Neural cell (in vitro differentiated cells): Measurements from ENCODE around the gene GALE. TPM values are rescaled to one million over a fixed set of nuclear protein-coding genes. Genes with fewer than 3 reads are reported as not detected.
A peak's percentile ranks its signal among the peaks of the same experiment; 100 is the strongest.

Source experiments
- H2AFZ ChIP-seq: fragments of 200-600, 300-800 bp; sonication (generic), shearing (Covaris generic); 2 replicates; pipeline ENCODE4 v1.6.0; 2014; ENCODE audit warnings: low read depth, mild to moderate bottlenecking, antibody characterized with exemption, low read length, moderate library complexity
- H3F3A ChIP-seq: fragments of 200-600 bp; shearing (Covaris generic); 2 replicates; pipeline ENCODE4 v1.6.1; 2016; ENCODE audit warnings: mild to moderate bottlenecking, moderate library complexity, mixed read lengths, antibody characterized with exemption, low read length; ENCODE audit not compliant: insufficient read depth, poor library complexity, severe bottlenecking
- H3K27ac ChIP-seq: fragments of 200-600, 300-800 bp; sonication (generic), shearing (Covaris generic); 2 replicates; pipeline ENCODE4 v1.5.1; 2014; ENCODE audit warnings: mild to moderate bottlenecking, low read length, moderate library complexity
- H3K27me3 ChIP-seq: fragments of 300-800, 200-600 bp; sonication (generic), shearing (Covaris generic); 2 replicates; pipeline ENCODE4 v1.6.0; 2014; ENCODE audit warnings: mild to moderate bottlenecking, low read depth, low read length, moderate library complexity; ENCODE audit not compliant: insufficient read depth
- H3K36me3 ChIP-seq: fragments of 300-800, 200-600 bp; sonication (generic), shearing (Covaris generic); 2 replicates; pipeline ENCODE4 v1.5.1; 2014; ENCODE audit warnings: mild to moderate bottlenecking, antibody characterized with exemption, low read length, moderate library complexity; ENCODE audit not compliant: insufficient read depth
- H3K4me2 ChIP-seq: fragments of 300-800, 200-600 bp; sonication (generic), shearing (Covaris generic); 2 replicates; pipeline ENCODE4 v1.6.0; 2014; ENCODE audit warnings: mild to moderate bottlenecking, low read length
- H3K4me3 ChIP-seq: fragments of 300-800, 200-600 bp; sonication (generic), shearing (Covaris generic); 2 replicates; pipeline ENCODE4 v1.5.1; 2014; ENCODE audit warnings: mild to moderate bottlenecking, low read length, moderate library complexity
- H3K79me2 ChIP-seq: fragments of 200-600 bp; shearing (Covaris generic); replicated peaks from 2 replicates; pipeline ENCODE4 v1.6.0; 2014; ENCODE audit warnings: mild to moderate bottlenecking, low read length, moderate library complexity; ENCODE audit not compliant: insufficient read depth
- H3K9ac ChIP-seq: fragments of 300-800, 200-600 bp; sonication (generic), shearing (Covaris generic); 2 replicates; pipeline ENCODE4 v1.6.1; 2016; ENCODE audit warnings: mild to moderate bottlenecking, low read length, mixed read lengths
- H3K9me2 ChIP-seq: fragments of 200-600 bp; shearing (Covaris generic); 2 replicates; pipeline ENCODE4 v1.6.1; 2016; ENCODE audit warnings: mild to moderate bottlenecking, low read length, mixed read lengths; ENCODE audit not compliant: insufficient read depth
- H3K9me3 ChIP-seq: fragments of 200-600, 300-800 bp; sonication (generic), shearing (Covaris generic); 2 replicates; pipeline ENCODE4 v1.6.1; 2016; ENCODE audit warnings: mild to moderate bottlenecking, mixed run types, low read length, moderate library complexity, mixed read lengths
- H4K20me1 ChIP-seq: fragments of 200-600 bp; shearing (Covaris generic); 2 replicates; pipeline ENCODE4 v1.6.1; 2016; ENCODE audit warnings: mild to moderate bottlenecking, mixed run types; ENCODE audit not compliant: insufficient read depth
- EP300 ChIP-seq: fragments of 450-650 bp; conservative IDR thresholded peaks from 2 replicates; pipeline ENCODE4 v1.6.1; 2014; ENCODE audit warnings: antibody characterized with exemption, mild to moderate bottlenecking, moderate library complexity; ENCODE audit not compliant: poor library complexity, severe bottlenecking
- EZH2 ChIP-seq: fragments of 200-600, 300-800 bp; shearing (Covaris generic), sonication (generic); IDR thresholded peaks from 2 replicates; pipeline ENCODE4 v1.6.1; 2014; ENCODE audit warnings: antibody characterized with exemption, low read length, borderline replicate concordance, mild to moderate bottlenecking; ENCODE audit not compliant: insufficient read depth, poor library complexity, severe bottlenecking
- MXI1 ChIP-seq: fragments of 450-650 bp; conservative IDR thresholded peaks from 2 replicates; pipeline ENCODE4 v1.6.1; 2014; ENCODE audit warnings: antibody characterized with exemption, mild to moderate bottlenecking; ENCODE audit not compliant: poor library complexity, severe bottlenecking
- POLR2AphosphoS5 ChIP-seq: IDR thresholded peaks from 2 replicates; pipeline ENCODE4 v1.6.1; 2012
- RAD21 ChIP-seq: fragments of 450-650 bp; conservative IDR thresholded peaks from 2 replicates; pipeline ENCODE4 v1.6.1; 2014; ENCODE audit warnings: antibody characterized with exemption, mild to moderate bottlenecking, moderate library complexity
- SMC3 ChIP-seq: fragments of 450-650 bp; conservative IDR thresholded peaks from 2 replicates; pipeline ENCODE4 v1.6.1; 2014; ENCODE audit warnings: antibody characterized with exemption, mild to moderate bottlenecking, moderate library complexity; ENCODE audit not compliant: poor library complexity
- TAF1 ChIP-seq: IDR thresholded peaks from 2 replicates; pipeline ENCODE4 v1.6.1; 2012; ENCODE audit warnings: low read depth
- polyA minus RNA-seq: library from RNA; depleted of rRNA, polyadenylated mRNA; stranded (reverse); fragments of >200 nt; gene quantifications from 2 replicates; pipeline ENCODE4 v1.2.3, GENCODE V29; 2014
- polyA plus RNA-seq: library from polyadenylated mRNA; depleted of rRNA; stranded (reverse); fragments of >200 nt; gene quantifications from 2 replicates; pipeline ENCODE4 v1.2.3, GENCODE V29; 2014
- TF ChIP-seq, protein P1 (sequence below): fragments of 450-650 bp; IDR thresholded peaks from 2 replicates; pipeline ENCODE4 v1.5.1; 2014; ENCODE audit warnings: antibody characterized with exemption, mild to moderate bottlenecking, moderate library complexity; ENCODE audit not compliant: poor library complexity, severe bottlenecking
- TF ChIP-seq, protein P2 (sequence below): IDR thresholded peaks from 2 replicates; pipeline ENCODE4 v1.6.1; 2012; ENCODE audit warnings: borderline replicate concordance

Gene GALE
- polyA plus RNA-seq, result 109 and 130 TPM in 2 replicates
- polyA minus RNA-seq, result 34.8 and 39.9 TPM in 2 replicates

DNA sequence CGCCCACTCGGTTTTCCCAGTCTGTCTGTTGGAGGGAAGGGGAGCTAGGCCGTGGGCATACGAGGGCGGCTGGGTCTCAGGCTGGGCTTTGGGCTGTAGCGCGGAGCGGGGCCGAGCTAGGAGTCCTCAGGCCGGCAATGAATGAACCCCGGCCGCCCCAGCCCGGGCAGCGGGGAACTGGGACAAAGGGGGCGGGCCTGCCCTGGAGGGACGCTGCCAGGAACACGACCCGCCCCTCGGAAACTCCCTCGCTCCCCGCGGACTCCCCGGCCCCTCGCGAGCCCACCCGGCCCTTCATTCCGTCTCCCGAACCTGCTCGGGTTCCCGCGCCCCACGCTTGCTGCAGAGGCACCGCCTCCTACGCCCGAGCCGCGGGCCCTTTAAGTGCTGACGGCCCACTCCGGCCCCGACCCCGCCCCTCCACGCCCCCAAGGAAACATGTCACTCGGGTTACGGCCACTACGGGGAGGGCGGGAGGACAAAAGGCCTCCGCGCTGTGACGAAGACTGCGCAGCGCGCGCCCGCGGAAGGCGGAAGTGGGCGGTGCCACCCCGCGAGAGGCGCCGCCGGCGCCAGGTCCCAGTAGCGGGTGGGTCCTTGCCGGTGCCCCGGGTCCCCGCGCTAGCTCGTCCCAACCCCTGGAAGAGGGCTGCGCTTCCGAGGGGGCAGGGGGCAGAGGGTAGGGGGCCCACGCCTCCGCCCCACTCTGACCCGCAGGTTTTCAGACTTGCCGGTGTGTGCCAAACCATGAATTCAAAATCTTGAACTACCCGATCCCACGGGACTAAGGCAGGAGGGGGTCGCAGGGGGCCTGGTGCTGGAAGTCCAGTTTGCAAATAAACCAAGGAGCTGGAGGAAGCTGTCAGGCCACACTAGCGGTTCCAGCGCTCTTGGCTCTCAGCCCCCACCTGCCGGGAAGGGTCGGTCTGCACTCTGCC is at the start of gene GALE:
GALE (minus strand) TSS at position 355 of the 938 bp plus-strand sequence. CDS start 1,747 bp downstream, outside the sequence.
- H3K36me3 ChIP-seq, result peaks cover 4% of the 10 kb centered on the region
- H3K9me3 ChIP-seq, result no peaks in the 10 kb centered on the region
- H2AFZ ChIP-seq, result peak within 1 kb of the TSS; percentile 80
- H3K79me2 ChIP-seq, result no peaks in the 10 kb centered on the region
- H3K27ac ChIP-seq, result peak within 1 kb of the TSS; percentile 68
- H3K9me2 ChIP-seq, result no peaks in the 10 kb centered on the region
- H3K4me2 ChIP-seq, result peak within 1 kb of the TSS; percentile 93
- peak within 1 kb of the TSS; percentile 94 for H3K4me3 ChIP-seq
- H4K20me1 ChIP-seq, result no peaks in the 10 kb centered on the region
- H3K27me3 ChIP-seq, result no peaks in the 10 kb centered on the region
- H3K9ac ChIP-seq, result peak within 1 kb of the TSS; percentile 86
- H3F3A ChIP-seq, result no peaks in the 10 kb centered on the region
- TF ChIP-seq MXI1 (peak; percentile 75), SMC3 (no peak), EZH2 (no peak), RAD21 (no peak), POLR2AphosphoS5 (peak; percentile 73), TAF1 (peak; percentile 64), EP300 (peak; percentile 56)
- TF ChIP-seq, protein P1, sequence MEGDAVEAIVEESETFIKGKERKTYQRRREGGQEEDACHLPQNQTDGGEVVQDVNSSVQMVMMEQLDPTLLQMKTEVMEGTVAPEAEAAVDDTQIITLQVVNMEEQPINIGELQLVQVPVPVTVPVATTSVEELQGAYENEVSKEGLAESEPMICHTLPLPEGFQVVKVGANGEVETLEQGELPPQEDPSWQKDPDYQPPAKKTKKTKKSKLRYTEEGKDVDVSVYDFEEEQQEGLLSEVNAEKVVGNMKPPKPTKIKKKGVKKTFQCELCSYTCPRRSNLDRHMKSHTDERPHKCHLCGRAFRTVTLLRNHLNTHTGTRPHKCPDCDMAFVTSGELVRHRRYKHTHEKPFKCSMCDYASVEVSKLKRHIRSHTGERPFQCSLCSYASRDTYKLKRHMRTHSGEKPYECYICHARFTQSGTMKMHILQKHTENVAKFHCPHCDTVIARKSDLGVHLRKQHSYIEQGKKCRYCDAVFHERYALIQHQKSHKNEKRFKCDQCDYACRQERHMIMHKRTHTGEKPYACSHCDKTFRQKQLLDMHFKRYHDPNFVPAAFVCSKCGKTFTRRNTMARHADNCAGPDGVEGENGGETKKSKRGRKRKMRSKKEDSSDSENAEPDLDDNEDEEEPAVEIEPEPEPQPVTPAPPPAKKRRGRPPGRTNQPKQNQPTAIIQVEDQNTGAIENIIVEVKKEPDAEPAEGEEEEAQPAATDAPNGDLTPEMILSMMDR, result no peak
- TF ChIP-seq, protein P2, sequence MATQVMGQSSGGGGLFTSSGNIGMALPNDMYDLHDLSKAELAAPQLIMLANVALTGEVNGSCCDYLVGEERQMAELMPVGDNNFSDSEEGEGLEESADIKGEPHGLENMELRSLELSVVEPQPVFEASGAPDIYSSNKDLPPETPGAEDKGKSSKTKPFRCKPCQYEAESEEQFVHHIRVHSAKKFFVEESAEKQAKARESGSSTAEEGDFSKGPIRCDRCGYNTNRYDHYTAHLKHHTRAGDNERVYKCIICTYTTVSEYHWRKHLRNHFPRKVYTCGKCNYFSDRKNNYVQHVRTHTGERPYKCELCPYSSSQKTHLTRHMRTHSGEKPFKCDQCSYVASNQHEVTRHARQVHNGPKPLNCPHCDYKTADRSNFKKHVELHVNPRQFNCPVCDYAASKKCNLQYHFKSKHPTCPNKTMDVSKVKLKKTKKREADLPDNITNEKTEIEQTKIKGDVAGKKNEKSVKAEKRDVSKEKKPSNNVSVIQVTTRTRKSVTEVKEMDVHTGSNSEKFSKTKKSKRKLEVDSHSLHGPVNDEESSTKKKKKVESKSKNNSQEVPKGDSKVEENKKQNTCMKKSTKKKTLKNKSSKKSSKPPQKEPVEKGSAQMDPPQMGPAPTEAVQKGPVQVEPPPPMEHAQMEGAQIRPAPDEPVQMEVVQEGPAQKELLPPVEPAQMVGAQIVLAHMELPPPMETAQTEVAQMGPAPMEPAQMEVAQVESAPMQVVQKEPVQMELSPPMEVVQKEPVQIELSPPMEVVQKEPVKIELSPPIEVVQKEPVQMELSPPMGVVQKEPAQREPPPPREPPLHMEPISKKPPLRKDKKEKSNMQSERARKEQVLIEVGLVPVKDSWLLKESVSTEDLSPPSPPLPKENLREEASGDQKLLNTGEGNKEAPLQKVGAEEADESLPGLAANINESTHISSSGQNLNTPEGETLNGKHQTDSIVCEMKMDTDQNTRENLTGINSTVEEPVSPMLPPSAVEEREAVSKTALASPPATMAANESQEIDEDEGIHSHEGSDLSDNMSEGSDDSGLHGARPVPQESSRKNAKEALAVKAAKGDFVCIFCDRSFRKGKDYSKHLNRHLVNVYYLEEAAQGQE, result peak; percentile 29

DNA sequence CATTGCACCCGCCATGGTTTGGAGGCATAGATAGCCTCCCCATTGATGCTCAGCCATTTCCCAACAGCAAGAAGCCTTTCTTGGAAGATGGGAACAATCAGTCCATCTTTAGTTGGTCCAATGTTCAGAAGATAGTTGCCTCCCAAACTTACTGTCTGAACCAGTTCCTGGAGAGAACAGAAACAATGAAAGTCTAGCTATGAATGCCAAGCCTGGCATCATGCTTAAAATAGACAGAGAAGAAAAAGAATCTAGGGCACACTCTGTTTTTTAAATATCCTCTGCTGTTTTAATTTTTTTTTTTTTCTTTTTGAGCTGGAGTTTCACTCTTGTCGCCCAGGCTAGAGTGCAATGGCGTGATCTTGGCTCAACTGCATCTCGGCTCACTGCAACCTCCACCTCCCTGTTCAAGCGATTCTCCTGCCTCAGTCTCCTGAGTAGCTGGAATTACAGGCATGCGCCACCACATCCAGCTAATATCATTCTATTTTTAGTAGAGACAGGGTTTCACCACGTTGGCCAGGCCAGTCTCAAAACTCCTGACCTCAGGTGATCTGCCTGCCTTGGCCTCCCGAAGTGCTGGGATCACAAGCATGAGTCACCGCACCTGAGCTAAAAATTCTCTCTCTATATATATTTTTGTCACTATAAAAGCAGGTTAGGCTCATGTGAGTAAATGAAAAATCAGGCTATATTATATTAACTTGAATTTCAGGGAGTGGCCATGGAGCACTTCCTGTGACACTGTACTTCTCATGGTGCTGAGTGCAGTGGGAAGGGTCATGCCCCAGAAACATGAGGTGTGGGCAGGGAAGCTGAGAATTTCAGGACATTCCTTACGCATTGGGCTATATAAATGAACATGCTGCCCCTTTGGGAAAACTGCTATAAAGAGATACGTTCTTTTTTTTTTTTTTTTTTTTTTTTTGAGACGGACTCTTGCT is 48.4 kb upstream of the GALE start:
- Histone ChIP-seq H3K27me3 (no peaks in the 10 kb centered on the region), H4K20me1 (no peaks in the 10 kb centered on the region), H3K4me2 (no peak overlapping the region), H3K9me2 (no peaks in the 10 kb centered on the region), H3K27ac (no peak overlapping the region), H3K9me3 (no peaks in the 10 kb centered on the region), H3K79me2 (no peaks in the 10 kb centered on the region), H3K36me3 (peaks cover 5% of the 10 kb centered on the region), H3K9ac (no peak overlapping the region), H2AFZ (no peak overlapping the region), H3K4me3 (no peak overlapping the region), H3F3A (no peaks in the 10 kb centered on the region)
- TF ChIP-seq EP300, result no peak
- TF ChIP-seq, protein P2, result no peak
- TF ChIP-seq, protein P1, result no peak
- TF ChIP-seq RAD21, result no peak
- no peak for TF ChIP-seq TAF1
- TF ChIP-seq POLR2AphosphoS5, result no peak
- no peak for TF ChIP-seq MXI1
- no peak for TF ChIP-seq EZH2
- no peak for TF ChIP-seq SMC3
